Fibroblast of pulmonary artery (primary cell): ENCODE measurements around the gene NBPF11.
"Not testable (repeated sequence)": the region's sequence is repeated elsewhere in the genome, so short reads cannot be mapped to it uniquely, and the experiment has no call there.

Source experiments
- DNase-seq: peaks from one replicate; pipeline ENCODE4 v3.0.0-alpha.2; 2010; ENCODE audit warnings: low read depth
- H3K4me3 ChIP-seq: replicated peaks from 2 replicates; pipeline ENCODE4 v1.5.1; 2011; ENCODE audit warnings: low read depth, mild to moderate bottlenecking, control low read depth, low read length, moderate library complexity
- CTCF ChIP-seq: IDR thresholded peaks from 2 replicates; pipeline ENCODE4 v1.5.1; 2011; ENCODE audit warnings: mild to moderate bottlenecking, control low read depth, low read length, inconsistent platforms; ENCODE audit errors: missing control alignments

Gene NBPF11

GRCh38 chr1:148141936-148142335, 10.1 kb downstream of the NBPF11 start:
- DNase-seq, H3K4me3 ChIP-seq: not testable (repeated sequence)

- not testable (repeated sequence) for H3K4me3 ChIP-seq, DNase-seq
These were observed 13.5 kb downstream of the NBPF11 start for GRCh38 chr1:148138606-148139005.

GRCh38 chr1:148122341-148122740, 29.7 kb downstream of the NBPF11 start:
- not testable (repeated sequence) for DNase-seq

GRCh38 chr1:148120395-148120794, 31.7 kb downstream of the NBPF11 start:
- not testable (repeated sequence) for H3K4me3 ChIP-seq
- DNase-seq, result peak; percentile 46
- TF ChIP-seq CTCF, result peak; percentile 19

More at GRCh38 chr1:148122341-148122740, 29.7 kb downstream of the NBPF11 start:
- H3K4me3 ChIP-seq, result not testable (repeated sequence)

- DNase-seq, H3K4me3 ChIP-seq: not testable (repeated sequence)
These were observed 56.3 kb downstream of the NBPF11 start for GRCh38 chr1:148095732-148096131.

- H3K4me3 ChIP-seq, DNase-seq: not testable (repeated sequence)
These were observed 65.9 kb downstream of the NBPF11 start for GRCh38 chr1:148086196-148086595.

GRCh38 chr1:148081205-148081604, 70.9 kb downstream of the NBPF11 start:
- not testable (repeated sequence) for DNase-seq, H3K4me3 ChIP-seq

- H3K4me3 ChIP-seq, DNase-seq: not testable (repeated sequence)
These were observed 73.2 kb downstream of the NBPF11 start for GRCh38 chr1:148078632-148079519.

GRCh38 chr1:148078090-148078489, 74.0 kb downstream of the NBPF11 start:
- not testable (repeated sequence) for DNase-seq, H3K4me3 ChIP-seq

GRCh38 chr1:148077458-148077857, 74.6 kb downstream of the NBPF11 start:
- not testable (repeated sequence) for DNase-seq, H3K4me3 ChIP-seq

- not testable (repeated sequence) for DNase-seq, H3K4me3 ChIP-seq
These were observed 78.7 kb downstream of the NBPF11 start for GRCh38 chr1:148073392-148073791.

GRCh38 chr1:148068606-148069005, 83.5 kb downstream of the NBPF11 start:
- H3K4me3 ChIP-seq, DNase-seq: not testable (repeated sequence)

GRCh38 chr1:148068201-148068600, 83.9 kb downstream of the NBPF11 start:
- H3K4me3 ChIP-seq, DNase-seq: not testable (repeated sequence)

- DNase-seq, result not testable (repeated sequence)
- peak overlapping the region; percentile 19 for H3K4me3 ChIP-seq
These were observed 91.8 kb downstream of the NBPF11 start for GRCh38 chr1:148060294-148060701.

GRCh38 chr1:148057384-148057783, 94.7 kb downstream of the NBPF11 start:
- H3K4me3 ChIP-seq, result not testable (repeated sequence)
- peak; percentile 18 for DNase-seq
